Stimulated activated CD4-positive, alpha-beta T cell treated with anti-CD3 and anti-CD28 coated beads, Interleukin-2, amount 100 ng/mL, for 48 hours (primary cell): Measurements from ENCODE around the gene HTR1D.

Experiments
- DNase-seq, 2 donors: peaks; one replicate each; pipeline ENCODE4 v3.0.0-alpha.2; 2020

HTR1D gene

DNA sequence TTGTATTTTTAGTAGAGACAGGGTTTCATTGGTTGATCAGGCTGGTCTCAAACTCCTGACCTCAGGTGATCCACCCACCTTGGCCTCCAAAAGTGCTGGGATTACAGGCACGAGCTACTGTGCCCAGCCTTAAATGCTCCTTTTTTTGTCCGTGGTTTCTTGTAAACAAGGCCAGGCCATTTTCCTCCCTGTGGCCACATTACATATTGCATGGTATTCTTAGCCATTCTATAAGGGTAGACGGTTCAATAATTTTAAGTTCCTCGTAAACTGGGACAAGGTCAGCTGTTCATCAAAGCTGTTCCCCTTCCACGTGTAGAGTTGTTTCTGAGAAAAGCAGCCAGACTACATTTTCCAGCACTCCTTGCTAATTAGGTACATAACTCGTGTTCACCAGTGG lies 38.4 kb downstream of the HTR1D start:
- no peak for DNase-seq

DNA sequence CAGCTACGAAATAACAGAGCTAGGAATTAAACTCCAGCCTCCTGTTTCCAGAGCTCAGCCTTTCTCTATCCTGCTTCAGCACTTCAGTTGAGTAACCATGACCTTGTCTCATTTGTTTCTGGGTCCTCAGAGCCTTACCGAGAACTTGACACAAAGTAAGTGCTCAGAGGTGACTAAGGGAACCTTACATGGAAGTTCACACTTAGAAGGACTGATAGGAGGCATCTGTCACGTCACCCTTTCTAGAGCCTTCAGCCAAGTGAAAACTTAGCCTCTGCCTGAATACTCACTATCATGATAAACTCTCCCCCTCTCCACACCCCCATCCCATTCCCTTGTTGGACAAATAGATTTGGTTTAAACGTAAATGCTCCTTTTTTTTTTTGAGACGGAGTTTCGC lies 38.9 kb downstream of the HTR1D start:
- DNase-seq = no peak

DNA sequence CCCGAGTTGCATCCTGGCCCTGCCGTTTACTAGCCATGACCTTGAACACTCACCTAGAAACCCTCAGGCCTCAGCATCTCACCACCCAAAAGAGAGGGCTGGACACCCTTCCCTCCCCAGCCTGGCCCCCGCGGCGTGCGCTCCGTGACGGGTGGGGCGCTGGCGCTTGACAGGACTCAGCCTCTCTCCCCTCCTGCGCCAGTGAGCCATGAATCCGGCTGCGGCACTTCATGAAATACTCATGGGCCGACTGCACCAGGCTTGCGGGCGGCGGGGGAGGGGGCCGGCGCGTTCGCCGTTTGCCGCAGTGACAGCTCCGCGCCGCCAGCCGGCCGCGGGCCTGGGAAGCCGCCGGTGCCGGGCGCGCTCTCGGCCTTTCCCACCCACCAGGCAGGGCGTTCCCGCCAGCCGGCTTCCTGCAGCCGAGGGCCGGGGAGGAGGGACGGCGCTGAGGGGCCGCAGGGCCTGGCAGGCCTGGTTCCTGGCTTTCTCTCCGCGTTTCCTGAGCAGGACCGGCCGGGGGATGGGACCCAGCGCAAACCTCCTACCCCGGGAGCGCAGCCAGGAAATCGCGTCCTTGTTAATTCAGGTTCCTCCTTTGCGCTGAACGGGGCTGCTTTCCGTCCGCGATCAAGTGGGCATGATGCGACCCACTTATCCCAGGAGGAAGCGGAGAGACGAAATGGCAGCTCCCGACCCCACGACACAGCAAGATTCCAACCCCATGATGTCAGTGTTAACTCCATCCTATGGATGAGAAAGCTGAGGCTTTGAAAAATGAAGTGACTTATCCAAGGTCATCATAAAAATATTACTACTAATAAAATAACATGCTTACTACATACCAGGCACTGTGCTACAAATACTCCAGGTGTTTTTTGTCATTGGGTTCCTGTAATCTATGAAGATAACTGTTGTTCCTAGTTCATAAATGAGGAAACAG lies 39.6 kb downstream of the HTR1D start:
- peak; percentile 48 to 52 for DNase-seq

DNA sequence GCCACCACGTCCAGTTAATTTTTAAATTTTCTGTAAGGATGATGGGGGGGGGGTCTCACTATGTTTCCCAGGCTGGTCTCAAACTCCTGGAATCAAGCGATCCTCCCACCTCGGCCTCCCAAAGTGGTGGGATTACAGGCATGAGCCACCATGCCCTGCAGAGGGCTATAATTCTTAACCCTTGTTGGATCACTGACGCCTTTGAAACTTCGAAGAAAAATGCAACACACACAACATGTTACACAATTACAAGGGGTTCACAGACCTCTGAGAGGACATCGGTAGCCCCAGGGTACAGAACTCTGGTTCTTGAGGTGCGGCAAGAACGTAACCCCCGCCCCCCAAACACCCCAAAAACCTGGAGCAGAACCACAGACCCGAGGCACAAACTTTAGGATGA lies 40.3 kb downstream of the HTR1D start:
- DNase-seq = no peak

DNA sequence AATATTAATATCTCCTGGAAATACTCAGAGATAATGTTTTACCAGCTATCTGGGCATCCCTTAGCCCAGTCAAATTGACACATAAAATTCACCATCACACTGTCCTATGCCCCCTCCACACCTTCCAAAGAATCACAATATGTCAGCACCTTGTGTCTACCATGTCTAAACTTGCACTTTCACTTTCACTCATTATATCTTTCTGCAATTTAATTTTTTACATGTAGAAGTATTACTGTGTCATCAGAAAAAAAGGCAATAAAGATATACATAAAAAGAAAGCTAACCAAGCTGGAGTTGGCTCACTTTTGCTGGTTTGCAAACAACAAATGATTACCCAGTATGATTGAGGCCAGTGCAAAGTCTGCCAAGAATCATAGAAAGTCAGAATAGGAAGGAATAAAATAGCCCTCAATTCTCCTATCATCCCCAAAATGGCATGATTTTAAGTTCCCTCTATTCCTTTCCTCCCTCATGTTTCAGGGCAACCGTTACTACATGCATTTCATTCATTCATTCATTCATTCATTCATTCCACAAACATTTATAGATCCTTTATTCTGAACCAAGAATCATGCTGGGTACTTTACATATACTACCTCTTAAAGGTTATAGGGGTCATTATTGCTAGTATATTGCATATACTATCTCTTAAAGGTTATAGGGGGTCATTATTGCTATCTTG lies 42.7 kb downstream of the HTR1D start:
- no peak for DNase-seq

DNA sequence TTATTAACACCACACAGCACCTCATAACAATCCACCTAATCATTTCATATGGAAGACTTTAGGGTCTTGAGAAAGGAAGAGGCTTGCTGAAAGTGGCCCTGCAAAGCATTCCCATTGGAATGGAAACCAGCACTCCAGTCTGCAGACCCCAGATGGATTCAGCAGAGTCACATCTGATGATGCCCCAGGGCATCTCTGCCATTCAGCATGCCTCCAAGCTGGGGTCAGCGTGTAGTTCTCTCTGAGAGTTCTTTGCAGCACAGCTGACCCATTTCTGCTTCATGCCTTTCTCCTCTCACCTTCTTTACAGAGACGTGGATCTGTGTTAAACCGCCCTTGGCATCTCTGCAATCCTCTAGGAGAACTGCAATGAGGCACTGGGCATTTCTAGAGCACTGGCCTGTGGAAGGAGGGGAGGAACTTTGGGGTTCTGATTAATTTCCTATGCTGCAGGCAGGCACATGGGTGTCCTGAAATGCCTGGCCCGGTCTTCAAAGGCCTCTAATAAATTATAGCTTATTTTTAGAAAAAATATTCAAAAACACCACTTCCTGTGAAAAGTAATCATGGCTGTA lies 46.0 kb downstream of the HTR1D start:
- no peak for DNase-seq

DNA sequence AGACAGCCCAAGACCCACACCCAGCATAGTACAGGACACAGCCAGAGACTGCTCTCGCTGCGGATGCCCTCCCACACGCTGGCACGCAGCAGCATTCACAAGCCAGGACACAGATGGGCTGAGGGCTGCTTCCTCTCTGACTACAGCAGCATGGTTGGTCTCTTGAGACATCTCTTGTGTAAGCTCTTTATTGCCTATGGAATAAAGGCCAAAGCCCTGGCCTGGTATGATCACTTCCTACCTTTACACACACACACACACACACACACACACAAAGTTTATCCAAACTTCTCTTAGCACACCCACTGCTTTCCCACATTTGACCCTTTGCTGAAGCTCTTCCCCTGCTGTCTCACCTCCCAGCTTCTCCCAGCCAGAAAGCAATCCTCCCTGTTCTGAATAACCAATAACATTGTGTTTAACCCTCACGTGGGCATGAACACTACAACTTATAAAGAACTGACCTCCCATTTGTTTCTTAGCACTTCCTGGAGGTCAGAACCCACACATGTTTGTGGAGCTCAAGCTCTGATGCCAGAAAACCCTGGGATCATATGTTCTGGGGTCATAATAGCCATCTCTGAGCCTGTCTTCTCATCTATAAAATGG lies 47.5 kb downstream of the HTR1D start:
- DNase-seq = no peak

DNA sequence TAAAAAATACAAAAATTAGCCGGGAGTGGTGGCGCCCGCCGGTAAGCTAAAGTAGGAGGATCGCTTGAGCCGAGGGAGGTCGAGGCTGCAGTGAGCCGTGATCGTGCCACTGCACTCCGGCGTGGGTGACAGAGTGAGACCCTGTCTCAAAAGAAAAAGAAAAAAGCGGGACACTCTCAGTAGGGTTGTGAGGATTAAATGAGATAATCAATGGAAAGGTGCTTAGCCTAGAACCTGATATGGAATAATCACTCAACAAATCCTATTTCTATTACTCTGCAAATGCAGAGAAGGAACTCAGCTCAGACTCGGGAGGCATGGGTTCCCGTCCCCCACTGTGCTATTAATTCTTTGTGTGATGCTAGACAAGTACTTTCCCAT lies 48.1 kb downstream of the HTR1D start:
- DNase-seq = no peak

DNA sequence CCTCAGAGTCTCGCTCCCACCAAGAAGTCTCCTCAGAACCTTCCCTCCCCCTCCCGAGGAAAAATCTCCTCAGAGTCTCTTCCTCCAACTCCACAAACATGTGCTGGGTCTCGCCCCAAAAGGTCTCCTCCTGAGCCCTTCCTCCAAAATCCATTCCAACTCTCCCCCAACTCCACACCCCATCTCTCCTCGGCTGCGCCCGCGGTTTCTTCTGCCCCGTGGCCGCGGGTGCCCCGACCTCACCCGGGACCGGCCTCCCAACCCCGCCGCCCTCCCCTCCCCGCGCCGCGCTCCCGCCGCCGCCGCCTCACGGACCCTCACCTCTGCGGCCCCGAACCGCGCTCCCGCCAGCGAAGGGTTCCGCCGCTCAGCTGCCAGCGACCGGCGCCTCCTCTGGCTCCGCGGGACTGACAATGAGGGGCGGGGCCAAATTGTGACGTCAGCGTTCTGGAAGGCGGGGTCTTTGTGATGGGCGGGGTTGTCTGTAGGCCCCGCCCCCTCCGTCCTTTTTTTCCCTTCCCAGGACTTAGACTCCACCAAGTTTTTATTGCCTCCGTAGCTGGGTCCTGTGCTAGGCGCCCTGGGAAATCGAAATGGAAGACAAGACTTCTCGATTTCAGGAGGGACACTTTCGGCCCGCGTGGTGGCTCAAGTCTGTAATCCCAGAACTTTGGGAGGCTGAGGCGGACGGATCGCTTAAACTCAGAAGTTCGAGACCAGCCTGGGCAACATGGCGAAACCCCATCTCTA lies 48.7 kb downstream of the HTR1D start, which contains the start of gene LUZP1:
LUZP1 (minus strand) TSS at position 412 of the 750 bp plus-strand sequence.
- peak; percentile 83 to 89 for DNase-seq

DNA sequence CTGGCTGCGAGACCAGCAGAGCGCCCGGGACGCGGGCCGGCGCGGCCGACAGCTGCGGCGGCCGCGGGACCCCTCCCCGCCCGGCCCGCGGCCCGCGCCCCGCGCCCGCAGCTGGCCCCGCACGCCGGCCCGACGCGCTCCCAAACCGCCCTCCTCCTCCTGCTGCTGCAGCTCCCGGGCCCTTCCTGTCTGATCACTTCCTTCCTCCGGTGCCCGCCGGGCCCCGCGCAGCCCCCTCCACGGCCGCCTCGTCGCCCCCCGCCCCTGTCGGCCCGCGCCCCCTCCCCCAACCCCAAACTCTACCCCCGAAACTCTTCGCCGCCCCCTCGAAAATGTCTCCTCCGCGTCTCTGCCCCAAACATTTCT lies 49.2 kb downstream of the HTR1D start:
- peak in 1 of 2 donors; percentile 10 for DNase-seq

DNA sequence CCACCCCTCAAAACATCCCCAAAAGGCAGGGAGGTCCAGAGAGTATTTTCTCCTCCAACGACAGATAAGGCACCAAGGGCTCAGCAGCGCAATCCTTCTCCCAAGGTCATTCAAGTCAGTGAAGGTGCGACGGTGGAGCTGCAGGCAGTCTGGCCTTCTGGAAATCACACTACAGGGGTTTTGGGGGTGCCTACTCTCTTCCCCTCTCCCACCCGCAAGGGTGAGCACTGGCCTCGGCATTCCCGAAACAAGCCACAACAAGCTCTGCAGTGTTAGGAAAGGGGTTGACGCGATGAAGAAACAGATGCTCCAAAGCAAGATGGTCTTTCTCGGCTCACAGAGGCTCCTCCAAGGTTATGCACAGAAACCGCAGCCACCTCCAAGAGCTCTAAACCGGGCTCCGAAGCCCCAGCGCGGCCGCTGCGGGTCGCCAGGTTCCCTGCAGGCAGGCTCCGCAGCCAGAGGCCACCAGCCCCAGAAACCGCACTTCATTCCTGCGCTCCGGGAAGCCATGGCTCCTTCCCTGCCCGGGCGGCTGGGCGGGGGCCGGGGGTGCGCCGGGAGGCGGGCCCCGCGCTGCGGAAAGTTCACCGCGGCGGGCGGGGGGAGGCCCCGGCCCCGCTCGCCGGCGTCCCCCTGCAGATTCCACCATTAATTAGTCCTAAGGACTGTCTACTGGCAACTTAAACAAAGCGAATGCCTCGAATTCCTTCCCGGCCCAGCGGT lies 49.8 kb downstream of the HTR1D start:
- peak in 1 of 2 donors; percentile 24 for DNase-seq

DNA sequence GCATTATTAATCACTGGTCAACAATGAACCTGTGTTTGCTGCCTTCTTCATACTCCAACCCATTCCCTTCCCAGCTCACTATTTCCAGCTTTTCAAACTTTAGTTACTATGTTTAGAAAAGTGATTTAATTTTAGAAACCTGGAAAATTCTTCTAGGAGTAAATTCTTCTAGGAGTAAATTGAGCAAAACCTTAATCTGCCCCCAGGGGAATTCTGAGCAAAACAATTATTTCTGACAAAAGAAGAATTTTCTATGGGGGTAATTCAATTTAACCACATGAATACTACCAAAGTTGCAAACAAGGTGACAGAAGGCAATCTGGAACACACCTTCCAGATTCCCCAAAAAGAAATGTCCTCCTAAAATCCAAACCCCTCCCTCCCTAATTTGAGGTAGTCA lies 50.4 kb downstream of the HTR1D start:
- no peak for DNase-seq

DNA sequence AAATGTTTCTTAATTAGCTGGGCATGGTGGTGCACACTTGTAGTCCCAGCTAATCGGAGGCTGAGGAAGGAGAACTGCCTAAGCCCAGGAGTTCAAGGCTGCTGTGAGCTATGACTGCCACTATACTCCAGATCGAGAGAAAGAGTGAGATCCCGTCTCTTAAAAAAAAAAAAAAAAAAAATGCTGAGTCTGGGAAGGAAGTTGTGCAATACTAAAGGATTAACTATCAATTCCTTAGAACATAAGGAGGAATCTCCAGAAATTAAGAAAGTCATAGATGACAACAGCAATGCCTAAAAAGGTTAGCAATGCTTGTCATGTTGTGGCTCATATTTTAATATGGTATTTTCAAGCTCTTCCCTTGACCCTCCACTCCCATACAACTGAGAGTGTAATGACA lies 53.9 kb downstream of the HTR1D start:
- no peak for DNase-seq

DNA sequence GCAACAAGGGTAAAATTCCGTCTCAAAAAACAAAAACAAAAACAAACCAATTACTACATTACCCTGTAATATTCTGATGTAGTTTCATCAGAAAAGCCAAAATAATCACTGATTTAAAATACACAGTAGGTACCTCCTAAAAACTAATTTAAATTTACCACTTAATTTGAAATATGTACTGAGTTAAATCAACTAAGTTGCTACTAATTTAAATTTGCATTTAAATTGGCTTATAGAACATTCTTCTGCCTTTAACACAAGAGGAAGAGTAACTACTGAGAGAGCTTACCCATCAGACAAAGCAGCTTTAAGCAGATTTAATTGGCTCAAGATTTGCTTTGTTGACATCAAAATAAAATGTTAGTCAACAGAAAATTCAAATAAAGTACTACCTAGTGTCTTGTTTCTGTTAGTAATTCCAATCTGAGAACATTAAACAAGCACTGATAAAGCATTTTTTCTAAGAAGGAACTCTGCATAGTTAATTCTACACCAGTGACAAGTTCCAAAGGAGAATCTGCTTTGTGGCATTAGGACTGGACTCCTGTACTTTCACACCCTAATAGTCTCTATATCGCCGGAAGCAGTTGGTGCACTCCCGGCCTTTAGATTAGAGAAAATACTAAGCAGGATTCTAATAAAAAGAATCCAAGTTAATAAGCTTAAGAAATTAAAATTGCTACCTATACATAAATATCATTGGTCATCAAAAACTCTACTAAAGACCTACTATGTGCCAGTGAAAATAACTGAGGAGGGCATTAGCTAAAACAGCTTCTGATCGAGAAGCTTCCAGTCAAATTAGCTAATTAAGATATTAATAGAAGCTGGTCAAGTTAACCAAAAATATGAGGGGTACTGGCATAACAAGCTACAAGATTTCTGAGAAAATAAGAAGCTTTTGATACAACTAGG lies 57.1 kb downstream of the HTR1D start:
- DNase-seq = no peak

DNA sequence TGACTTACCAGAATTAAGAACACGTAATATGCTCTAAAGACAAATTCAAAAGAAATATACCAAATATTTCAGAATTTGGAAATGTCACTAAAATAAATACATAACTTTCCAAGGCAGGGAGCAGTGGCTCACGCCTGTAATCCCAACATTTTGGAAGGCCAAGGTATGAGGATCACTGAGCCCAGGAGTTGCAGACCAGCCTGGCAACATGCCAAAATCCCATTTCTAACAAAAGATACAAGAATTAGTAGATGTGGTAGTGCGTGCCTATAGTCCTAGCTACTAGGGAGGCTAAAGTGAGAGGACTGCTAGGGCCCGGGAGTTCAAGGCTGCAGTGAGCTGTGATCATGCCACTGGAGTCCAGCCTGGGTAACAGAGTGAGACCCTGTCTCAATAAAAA lies 60.4 kb downstream of the HTR1D start:
- no peak for DNase-seq

DNA sequence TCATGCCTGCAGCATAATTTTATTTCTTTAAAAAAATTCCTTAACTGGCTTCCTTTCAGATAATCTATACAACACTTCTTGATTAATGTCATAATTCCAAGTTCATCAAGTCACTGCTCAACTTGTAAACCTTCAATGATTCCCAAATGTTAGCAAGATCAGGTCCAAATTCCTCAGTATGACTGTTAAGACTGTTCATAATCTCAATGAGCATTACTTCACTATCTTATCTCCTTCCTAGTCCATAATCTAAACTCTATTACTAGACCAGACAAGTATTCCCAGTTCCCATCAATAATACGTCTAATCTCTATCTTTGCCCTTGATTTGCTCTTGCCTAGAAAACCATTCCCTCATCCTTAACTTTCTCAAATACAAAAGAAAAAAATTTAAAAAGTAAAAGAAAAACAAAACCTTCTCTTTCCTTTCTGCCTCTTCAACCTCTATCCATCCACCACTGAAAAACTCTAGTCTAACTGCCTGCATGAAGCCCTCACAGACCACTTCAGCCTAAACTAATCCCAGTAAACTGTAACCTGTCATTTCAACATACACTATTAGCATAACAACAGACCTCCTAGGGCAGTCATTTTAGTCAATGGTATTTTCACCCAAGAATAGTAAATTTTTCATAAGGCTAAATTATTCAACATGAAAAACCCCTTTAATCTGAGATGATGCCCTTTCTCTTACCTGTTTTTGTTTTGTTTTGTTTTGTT lies 64.2 kb downstream of the HTR1D start:
- no peak for DNase-seq

DNA sequence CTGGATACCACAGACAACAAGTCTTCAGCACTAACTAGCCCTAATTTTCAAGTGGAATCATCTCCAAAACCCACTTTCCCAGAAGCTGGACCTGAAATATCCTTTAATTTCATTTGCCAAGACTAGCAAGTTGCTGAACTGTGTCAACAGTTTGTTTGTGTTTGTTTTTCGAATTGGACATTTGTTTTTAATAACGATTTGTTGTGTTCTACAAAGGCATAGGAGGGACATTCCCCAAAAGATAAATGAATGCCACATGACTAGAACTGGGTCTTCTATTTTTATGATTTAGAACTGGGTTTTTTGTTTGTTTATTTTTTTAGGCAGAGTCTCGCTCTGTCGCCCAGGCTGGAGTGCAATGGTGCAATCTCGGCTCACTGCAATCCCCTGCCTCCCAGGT lies 66.6 kb downstream of the HTR1D start:
- no peak for DNase-seq

DNA sequence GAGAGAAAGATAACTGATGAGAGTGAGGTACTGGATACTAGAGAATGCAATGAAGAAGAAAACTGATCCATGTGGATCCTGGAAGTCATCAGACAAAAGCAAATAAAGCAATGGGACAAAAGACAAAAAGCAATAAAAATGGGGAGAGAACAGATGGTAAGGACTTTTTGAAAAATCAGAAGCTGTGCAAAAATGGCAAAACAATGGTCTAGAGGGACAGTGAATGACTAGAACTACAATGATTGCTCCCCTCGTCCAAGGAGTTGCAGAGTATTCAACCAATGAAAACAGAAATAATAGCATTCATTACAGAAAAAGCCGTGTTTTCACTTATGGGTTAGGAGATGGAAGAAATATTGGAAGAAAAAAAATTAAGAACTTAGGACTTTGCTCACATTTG lies 67.2 kb downstream of the HTR1D start:
- DNase-seq = no peak

DNA sequence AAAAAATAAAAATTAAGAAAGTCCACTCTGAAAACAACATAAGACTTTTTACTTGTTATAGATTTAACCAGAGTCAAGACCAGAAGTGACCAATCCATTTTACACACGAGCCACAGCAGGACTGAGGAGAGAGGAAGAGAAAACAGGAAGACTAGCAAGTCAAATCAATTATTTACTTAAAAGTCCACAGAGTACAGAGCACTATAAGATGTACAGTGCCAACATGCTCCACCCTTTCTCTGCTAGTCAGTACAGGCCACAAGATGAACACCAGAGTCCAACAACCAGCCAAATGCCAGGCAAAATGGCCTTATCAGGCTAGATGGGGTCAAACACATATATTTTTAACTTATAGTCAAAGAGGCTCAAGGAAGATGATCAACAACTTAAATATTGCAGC lies 68.2 kb downstream of the HTR1D start:
- DNase-seq = no peak

DNA sequence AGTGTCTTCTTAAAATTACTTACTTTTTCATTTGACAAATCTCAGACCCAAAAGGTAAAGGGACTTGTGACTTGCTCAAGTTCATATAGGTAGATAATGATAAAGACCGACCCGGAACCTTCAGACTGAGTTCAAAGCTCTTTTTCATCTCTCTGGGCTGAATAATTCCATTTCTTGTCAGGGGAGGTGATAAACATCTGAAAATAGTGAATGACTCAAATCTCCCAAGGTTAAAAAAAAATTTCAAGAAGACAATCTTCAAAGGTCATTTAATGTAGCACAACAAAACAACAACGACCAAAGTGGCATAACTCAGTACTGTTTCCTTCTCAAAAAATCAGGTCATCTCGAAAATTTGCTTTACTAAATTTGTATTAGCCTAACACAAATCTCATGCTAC lies 69.2 kb downstream of the HTR1D start:
- DNase-seq = no peak
